ENCODE data around the gene MAP3K10. TPM values are rescaled to one million over a fixed set of nuclear protein-coding genes. Genes with fewer than 3 reads are reported as not detected.

Gene MAP3K10
- total and polyA plus RNA-seq, 4 donors: 7.0 to 28.8 (median 20.5) TPM

- Histone ChIP-seq H3K9me3 (ENCODE audit: control insufficient read depth, low read length) (no peaks in the 10 kb centered on the region), H3K27me3 (ENCODE audit: control insufficient read depth in 1 of 2, insufficient read depth in 2 of 2, low read length in 1 of 2) (no peaks in the 10 kb centered on the region), H3K36me3 (ENCODE audit: control insufficient read depth in 1 of 2, insufficient read depth in 2 of 2, low read length in 1 of 2) (peaks cover 0 to 2% of the 10 kb centered on the region in 2 donors), H3K27ac (ENCODE audit: low read depth in 1 of 2, low read length in 2 of 2) (no peak overlapping the region), H3K4me1 (ENCODE audit: control insufficient read depth in 1 of 2, insufficient read depth in 2 of 2, low read length in 2 of 2) (no peaks in the 10 kb centered on the region), H3K4me3 (ENCODE audit: low read length in 2 of 2) (no peak overlapping the region)
- ATAC-seq (ENCODE audit: low FRiP score) (no peak), DNase-seq (no peak)
- WGBS, 2 donors: 86 to 87% methylated on average over 5 of the region's 5 CpGs
- intact Hi-C loops (cut with DNase I): no loop called here
Measured at GRCh38 chr19:40210889-40211288, 19.7 kb downstream of the MAP3K10 start.

- no peak for ATAC-seq (ENCODE audit: low FRiP score)
- Histone ChIP-seq H3K9me3 (ENCODE audit: control insufficient read depth, low read length) (no peaks in the 10 kb centered on the region), H3K27ac (ENCODE audit: low read depth in 1 of 2, low read length in 2 of 2) (no peak overlapping the region), H3K4me3 (ENCODE audit: low read length in 2 of 2) (no peak overlapping the region), H3K36me3 (ENCODE audit: control insufficient read depth in 1 of 2, insufficient read depth in 2 of 2, low read length in 1 of 2) (peaks cover 0 to 2% of the 10 kb centered on the region in 2 donors), H3K4me1 (ENCODE audit: control insufficient read depth in 1 of 2, insufficient read depth in 2 of 2, low read length in 2 of 2) (no peaks in the 10 kb centered on the region), H3K27me3 (ENCODE audit: control insufficient read depth in 1 of 2, insufficient read depth in 2 of 2, low read length in 1 of 2) (no peaks in the 10 kb centered on the region)
- intact Hi-C loops (cut with DNase I): no loop called here
- WGBS, 2 donors: 82 to 85% methylated on average over 51 to 53 of the region's 53 CpGs
- no peak for DNase-seq
Measured at GRCh38 chr19:40213251-40213829, 22.1 kb downstream of the MAP3K10 start.

- H3K36me3 ChIP-seq (ENCODE audit: control insufficient read depth in 1 of 2, insufficient read depth in 2 of 2, low read length in 1 of 2): peaks cover 0 to 2% of the 10 kb centered on the region in 2 donors
- ATAC-seq (ENCODE audit: low FRiP score): no peak
Measured at GRCh38 chr19:40213882-40214570, 22.8 kb downstream of the MAP3K10 start.

GRCh38 chr19:40214936-40215335 lies 23.7 kb downstream of the MAP3K10 start:
- no peak for DNase-seq
- intact Hi-C loops (cut with DNase I): loop anchor here in 1 of 2 donors (5.0 kb wide), 1 partner anchor 368 kb away; the partner anchor contains the start of gene FBL
- Histone ChIP-seq H3K9me3 (ENCODE audit: control insufficient read depth, low read length) (no peaks in the 10 kb centered on the region), H3K4me1 (ENCODE audit: control insufficient read depth in 1 of 2, insufficient read depth in 2 of 2, low read length in 2 of 2) (no peaks in the 10 kb centered on the region), H3K27me3 (ENCODE audit: control insufficient read depth in 1 of 2, insufficient read depth in 2 of 2, low read length in 1 of 2) (no peaks in the 10 kb centered on the region), H3K4me3 (ENCODE audit: low read length in 2 of 2) (no peak overlapping the region), H3K27ac (ENCODE audit: low read depth in 1 of 2, low read length in 2 of 2) (no peak overlapping the region), H3K36me3 (ENCODE audit: control insufficient read depth in 1 of 2, insufficient read depth in 2 of 2, low read length in 1 of 2) (peaks cover 0 to 2% of the 10 kb centered on the region in 2 donors)
- 85 to 90% methylated on average over 22 of the region's 22 CpGs for WGBS, 2 donors
- ATAC-seq (ENCODE audit: low FRiP score): no peak

More at GRCh38 chr19:40213882-40214570, 22.8 kb downstream of the MAP3K10 start:
- 87 to 90% methylated on average over 48 to 50 of the region's 50 CpGs for WGBS, 2 donors
- Histone ChIP-seq H3K27ac (ENCODE audit: low read depth in 1 of 2, low read length in 2 of 2) (no peak overlapping the region), H3K4me1 (ENCODE audit: control insufficient read depth in 1 of 2, insufficient read depth in 2 of 2, low read length in 2 of 2) (no peaks in the 10 kb centered on the region), H3K9me3 (ENCODE audit: control insufficient read depth, low read length) (no peaks in the 10 kb centered on the region), H3K27me3 (ENCODE audit: control insufficient read depth in 1 of 2, insufficient read depth in 2 of 2, low read length in 1 of 2) (no peaks in the 10 kb centered on the region), H3K4me3 (ENCODE audit: low read length in 2 of 2) (no peak overlapping the region)
- DNase-seq: no peak
- intact Hi-C loops (cut with DNase I): no loop called here

GRCh38 chr19:40216013-40216776 lies 25.0 kb downstream of the MAP3K10 start:
- Histone ChIP-seq H3K4me1 (ENCODE audit: control insufficient read depth in 1 of 2, insufficient read depth in 2 of 2, low read length in 2 of 2) (no peaks in the 10 kb centered on the region), H3K27ac (ENCODE audit: low read depth in 1 of 2, low read length in 2 of 2) (no peak overlapping the region), H3K27me3 (ENCODE audit: control insufficient read depth in 1 of 2, insufficient read depth in 2 of 2, low read length in 1 of 2) (no peaks in the 10 kb centered on the region), H3K36me3 (ENCODE audit: control insufficient read depth in 1 of 2, insufficient read depth in 2 of 2, low read length in 1 of 2) (no peaks in the 10 kb centered on the region), H3K9me3 (ENCODE audit: control insufficient read depth, low read length) (no peaks in the 10 kb centered on the region), H3K4me3 (ENCODE audit: low read length in 2 of 2) (no peak overlapping the region)
- DNase-seq (no peak), ATAC-seq (ENCODE audit: low FRiP score) (no peak)
- WGBS, 2 donors: 41 to 46% methylated on average over 23 of the region's 23 CpGs
- intact Hi-C loops (cut with DNase I): loop anchor here in 1 of 2 donors (5.0 kb wide), 1 partner anchor 369 kb away; the partner anchor contains the start of gene FBL

GRCh38 chr19:40216777-40217026 lies 25.5 kb downstream of the MAP3K10 start:
- Histone ChIP-seq H3K27me3 (ENCODE audit: control insufficient read depth in 1 of 2, insufficient read depth in 2 of 2, low read length in 1 of 2) (no peaks in the 10 kb centered on the region), H3K9me3 (ENCODE audit: control insufficient read depth, low read length) (no peaks in the 10 kb centered on the region), H3K4me1 (ENCODE audit: control insufficient read depth in 1 of 2, insufficient read depth in 2 of 2, low read length in 2 of 2) (no peaks in the 10 kb centered on the region), H3K27ac (ENCODE audit: low read depth in 1 of 2, low read length in 2 of 2) (no peak overlapping the region), H3K4me3 (ENCODE audit: low read length in 2 of 2) (no peak overlapping the region), H3K36me3 (ENCODE audit: control insufficient read depth in 1 of 2, insufficient read depth in 2 of 2, low read length in 1 of 2) (no peaks in the 10 kb centered on the region)
- 21 to 30% methylated on average over 9 of the region's 9 CpGs for WGBS, 2 donors
- ATAC-seq (ENCODE audit: low FRiP score) (no peak), DNase-seq (no peak)
- intact Hi-C loops (cut with DNase I): loop anchor here in 1 of 2 donors (5.0 kb wide), 1 partner anchor 369 kb away; the partner anchor contains the start of gene FBL

- intact Hi-C loops (cut with DNase I): loop anchor here in 1 of 2 donors (5.0 kb wide), 1 partner anchor 370 kb away; the partner anchor contains the start of gene FBL
- H3K9me3 ChIP-seq (ENCODE audit: control insufficient read depth, low read length): no peaks in the 10 kb centered on the region
- no peak for ATAC-seq (ENCODE audit: low FRiP score)
- no peak for DNase-seq
- 7% methylated on average over 48 to 54 of the region's 54 CpGs for WGBS, 2 donors
- no peak overlapping the region for H3K27ac ChIP-seq (ENCODE audit: low read depth in 1 of 2, low read length in 2 of 2)
- no peak overlapping the region for H3K4me3 ChIP-seq (ENCODE audit: low read length in 2 of 2)
- no peaks in the 10 kb centered on the region for H3K36me3 ChIP-seq (ENCODE audit: control insufficient read depth in 1 of 2, insufficient read depth in 2 of 2, low read length in 1 of 2)
- H3K27me3 ChIP-seq (ENCODE audit: control insufficient read depth in 1 of 2, insufficient read depth in 2 of 2, low read length in 1 of 2): no peaks in the 10 kb centered on the region
- H3K4me1 ChIP-seq (ENCODE audit: control insufficient read depth in 1 of 2, insufficient read depth in 2 of 2, low read length in 2 of 2): no peaks in the 10 kb centered on the region
Measured at GRCh38 chr19:40217027-40217810, 26.0 kb downstream of the MAP3K10 start.
